RCC 7860 (cell line): ENCODE data around the gene TEC.
"Not testable (repeated sequence)": the region's sequence is repeated elsewhere in the genome, so short reads cannot be mapped to it uniquely, and the experiment has no call there.

Source experiments
- DNase-seq: peaks from one replicate; pipeline ENCODE4 v3.0.0-alpha.2; 2015; ENCODE audit warnings: low spot score
- FAIRE-seq: peaks from 2 replicates; lab custom pipeline; 2012; peaks lifted over from hg19 to GRCh38; lab: Jason Lieb, UNC

The TEC gene

DNA sequence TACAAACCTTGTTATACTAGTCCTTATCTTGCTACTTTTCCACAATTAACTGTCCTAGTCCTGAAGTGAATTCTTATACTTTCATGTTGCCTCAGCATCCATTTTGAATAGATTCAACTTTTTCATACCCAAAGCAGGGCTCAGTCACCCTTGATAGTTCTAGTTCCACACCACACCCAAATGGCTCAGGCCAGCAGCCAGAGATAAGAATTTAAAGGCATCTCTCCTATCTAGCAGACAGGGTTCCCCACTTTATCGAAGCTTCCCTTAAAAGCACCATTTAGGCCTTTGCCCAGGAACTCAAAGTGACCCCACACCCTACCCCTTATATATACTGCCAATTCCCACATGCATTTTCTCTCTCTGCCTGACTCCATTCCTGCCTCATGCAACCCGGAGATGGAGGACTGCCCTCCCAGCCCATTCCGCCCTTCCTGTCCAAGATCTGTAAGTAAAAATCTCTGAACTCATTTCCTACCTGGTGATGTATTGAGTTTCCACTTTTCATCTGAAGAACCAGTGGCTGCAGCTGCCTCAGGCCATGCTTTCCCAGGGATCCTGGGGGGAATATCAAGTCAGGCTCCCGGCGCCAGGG lies 71.9 kb downstream of the TEC start:
- DNase-seq (no peak), FAIRE-seq (no peak)

DNA sequence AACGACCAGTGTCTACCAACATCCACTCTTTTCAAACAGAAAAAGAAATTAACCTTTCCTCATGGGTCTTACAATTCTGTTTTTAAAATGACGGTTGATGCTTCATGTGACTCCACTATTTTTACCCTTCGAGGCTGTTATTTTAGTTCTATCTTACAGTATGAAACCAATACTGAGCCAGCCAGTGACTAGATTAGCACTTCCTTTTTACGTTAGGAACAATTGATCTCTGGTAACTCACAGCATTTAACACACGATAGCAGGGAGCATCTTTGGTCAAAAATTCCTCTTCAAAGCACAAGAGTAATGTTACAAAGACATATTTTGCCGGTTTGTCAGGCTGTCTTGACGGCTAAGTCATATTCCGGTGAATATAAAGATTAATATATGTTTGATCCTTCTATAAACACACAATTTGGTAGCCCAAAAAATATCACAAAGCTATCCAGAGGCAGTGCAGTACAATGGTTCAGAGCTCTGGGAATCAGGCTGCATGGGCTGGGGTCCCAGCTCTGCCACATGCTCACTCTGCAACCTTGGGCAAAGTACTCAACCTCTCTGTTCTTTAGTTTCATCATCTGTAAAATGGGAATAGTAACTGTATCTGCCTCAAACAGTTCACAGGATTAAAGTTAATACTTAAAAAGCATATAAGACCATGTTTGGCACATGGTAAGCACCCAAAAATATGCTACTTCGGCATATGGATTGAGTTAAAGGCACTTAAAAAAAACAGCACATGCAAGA lies 72.7 kb downstream of the TEC start:
- FAIRE-seq: no peak
- no peak for DNase-seq

DNA sequence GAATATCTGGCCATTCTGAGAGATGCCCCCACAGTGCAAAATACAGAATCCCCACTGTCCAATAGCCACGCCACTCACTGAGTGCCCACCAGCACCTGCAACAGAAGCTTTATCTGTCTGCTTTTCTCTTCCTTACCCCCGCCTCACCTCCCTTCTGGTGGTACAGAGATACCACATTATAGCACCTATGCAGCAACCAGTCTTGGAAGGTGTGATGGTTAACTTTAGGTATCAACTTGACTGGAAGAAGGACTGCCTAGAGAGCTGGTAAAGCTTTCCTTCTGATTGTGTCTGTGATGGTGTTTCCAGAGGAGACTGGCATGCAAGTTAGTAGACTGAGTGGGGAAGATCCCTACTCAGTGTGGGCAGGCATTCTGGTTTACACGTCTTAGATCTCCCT lies 73.8 kb downstream of the TEC start:
- DNase-seq (no peak), FAIRE-seq (no peak)

DNA sequence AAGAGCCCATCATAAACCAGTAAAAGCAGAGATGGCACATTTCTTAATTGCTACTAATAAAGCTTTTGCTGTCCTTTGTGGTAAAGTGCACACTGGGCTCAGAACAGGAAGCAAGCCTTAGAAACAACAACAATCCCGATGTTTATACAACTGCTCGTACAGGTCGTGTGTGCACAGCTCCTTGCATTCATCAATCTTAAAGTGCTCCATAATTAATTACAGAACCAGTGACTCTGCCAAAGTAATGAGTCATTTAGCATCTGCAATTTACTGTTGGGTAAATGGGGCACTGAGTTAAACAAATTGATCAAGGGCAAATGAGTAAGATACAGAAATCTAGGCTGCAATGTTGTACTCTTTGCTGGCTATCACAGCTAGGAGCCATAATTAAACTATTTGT lies 74.3 kb downstream of the TEC start:
- DNase-seq (no peak), FAIRE-seq (no peak)

DNA sequence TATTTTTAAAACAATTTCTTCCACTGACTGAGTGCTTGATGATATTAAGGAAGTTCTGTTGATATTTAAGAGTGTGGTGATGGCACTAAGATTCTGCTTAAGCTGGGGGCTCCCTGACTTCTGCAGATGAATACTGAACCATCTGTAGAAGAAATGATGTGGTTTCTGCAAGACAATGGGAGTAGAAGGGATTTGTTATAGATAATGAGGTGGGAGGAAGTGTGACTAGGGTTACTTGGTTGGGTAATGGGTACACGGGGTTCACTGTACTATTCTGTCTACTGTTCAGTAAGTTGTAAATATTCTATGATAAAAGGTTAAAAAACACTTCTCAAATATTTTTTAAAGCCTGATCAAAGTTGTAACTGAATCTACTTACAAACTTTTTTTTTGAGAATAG lies 74.7 kb downstream of the TEC start:
- no peak for FAIRE-seq
- DNase-seq: no peak

DNA sequence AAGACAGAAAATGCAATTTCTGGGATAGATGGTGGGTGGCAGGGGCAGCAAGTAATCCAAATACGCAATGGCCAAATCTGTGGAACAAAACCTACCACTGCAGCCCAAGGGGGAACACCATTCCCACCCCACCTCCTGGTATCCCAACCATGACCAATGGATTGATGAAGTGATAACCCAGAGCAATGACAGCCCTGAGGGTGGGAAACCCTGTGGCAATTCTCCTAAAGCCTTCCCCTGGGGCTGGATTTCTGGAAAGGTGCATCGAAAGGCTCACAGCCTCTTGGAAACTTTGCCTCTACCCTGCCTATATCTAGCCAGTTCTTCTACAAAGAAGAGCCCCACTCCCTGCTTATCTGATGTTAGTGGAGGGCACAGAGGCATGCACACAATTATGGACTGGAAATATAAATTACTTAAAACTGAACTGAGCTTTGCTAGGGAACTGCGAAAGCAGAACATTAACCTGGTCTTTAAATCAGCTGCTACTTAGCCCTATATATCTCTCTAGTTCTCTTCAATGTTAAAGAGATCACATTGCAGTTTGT lies 75.6 kb downstream of the TEC start:
- FAIRE-seq (no peak), DNase-seq (no peak)

DNA sequence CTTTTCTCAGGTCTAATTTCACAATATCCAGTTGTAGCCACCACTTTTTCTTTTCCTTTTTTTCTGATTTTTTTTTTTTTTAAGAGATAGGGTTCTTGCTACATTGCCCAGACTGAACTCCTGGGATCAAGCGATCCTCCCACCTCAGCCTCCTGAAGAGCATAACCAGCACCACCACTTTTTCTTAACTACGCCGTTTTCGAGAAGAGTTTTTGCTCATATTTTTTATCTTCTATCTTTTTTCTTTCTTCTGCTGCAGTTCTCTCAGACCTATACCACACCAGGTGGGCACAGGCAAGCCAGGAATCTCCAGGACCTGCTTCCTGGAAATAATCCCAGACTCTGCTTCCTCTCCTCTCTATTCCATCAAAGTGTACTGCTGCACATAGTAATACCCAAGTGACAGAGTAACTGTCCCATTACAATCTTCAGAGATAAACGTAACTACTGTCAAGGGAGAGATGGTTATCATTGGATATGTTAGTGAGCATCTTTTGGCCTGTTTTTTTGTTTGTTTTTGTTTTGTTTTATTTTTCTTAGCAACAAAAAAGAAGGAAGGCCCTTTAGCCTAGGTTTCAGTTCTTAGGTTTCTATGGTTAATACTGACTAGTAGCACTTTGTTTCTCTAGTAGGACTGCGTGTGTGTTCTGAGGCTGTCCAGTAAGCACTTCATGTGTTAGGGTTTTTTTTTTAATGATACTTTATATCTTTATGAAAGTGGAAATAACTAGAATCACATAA lies 76.4 kb downstream of the TEC start:
- DNase-seq: no peak
- FAIRE-seq: no peak

DNA sequence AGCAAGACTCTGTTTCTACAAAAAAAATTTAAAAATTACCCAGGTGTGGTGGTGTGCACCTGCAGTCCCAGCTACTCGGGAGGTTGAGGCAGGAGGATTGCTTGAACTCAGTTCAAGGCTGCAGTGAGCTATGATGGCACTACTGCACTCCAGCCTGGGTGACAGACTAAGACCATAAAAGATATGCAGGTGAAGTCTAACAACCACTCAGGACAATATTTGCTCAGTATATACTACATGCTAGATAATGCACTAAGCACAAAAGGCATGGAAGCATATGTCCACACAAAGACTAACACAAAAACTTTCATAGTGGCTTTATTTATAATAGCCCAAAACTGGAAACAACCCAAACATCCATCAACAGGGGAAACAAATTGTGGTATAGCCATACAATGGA lies 77.9 kb downstream of the TEC start:
- FAIRE-seq: no peak

DNA sequence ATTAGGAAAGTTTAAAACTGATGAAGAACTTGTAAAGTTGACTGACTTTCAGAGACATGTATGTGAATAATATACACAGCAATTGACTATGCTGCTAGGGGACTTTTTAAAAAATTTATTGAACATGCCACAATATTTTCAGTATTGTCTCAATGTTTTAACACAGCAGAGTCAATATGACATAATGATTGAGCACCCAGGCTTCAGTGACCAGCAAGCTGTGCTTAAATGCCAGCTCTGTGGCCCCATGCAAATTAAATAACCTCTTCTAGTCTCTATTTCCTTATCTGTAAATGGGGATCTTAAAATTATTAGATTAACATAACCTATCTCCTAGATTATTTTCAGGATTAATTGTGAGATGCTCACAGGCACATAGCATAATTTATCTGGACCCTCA lies 78.8 kb downstream of the TEC start:
- no peak for FAIRE-seq
- no peak for DNase-seq

More for the DNA sequence above, 77.9 kb downstream of the TEC start:
- DNase-seq: no peak

DNA sequence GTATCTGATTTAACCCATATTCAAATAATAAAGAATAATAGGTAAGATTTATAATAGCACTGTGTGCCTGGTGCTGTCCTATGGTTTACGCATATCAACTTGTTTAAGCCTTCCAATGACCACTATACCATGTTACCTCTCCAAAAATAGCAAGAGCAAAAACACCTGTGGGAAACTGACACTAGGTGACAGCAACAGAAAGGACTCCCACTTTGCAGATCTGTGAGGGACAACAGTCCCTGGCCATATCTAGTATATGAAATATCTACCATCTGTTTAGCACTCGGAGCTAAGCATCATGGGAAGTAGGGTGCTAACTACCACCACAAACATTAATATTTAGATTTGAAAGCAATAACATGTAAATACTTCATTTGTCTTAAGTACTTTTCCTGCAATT lies 79.9 kb downstream of the TEC start:
- DNase-seq: no peak
- FAIRE-seq: no peak

DNA sequence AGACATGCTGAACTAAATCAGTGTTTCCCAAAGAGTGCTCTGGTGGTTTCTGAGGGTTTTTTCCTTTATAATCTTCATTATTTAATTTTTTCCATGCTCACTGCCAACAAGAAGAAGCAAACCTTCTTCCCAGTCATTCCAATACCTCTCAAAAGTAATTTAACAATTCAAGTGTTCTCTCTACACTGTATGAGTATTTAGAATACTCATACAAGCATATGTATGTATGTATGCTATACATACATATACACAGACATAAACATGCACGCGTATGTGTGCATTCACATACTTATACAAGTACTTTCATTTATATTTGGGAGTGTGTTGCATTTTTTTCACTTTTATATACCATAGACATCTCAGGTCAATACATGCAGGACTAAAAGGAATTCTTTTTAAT lies 81.2 kb downstream of the TEC start:
- DNase-seq (no peak), FAIRE-seq (no peak)

DNA sequence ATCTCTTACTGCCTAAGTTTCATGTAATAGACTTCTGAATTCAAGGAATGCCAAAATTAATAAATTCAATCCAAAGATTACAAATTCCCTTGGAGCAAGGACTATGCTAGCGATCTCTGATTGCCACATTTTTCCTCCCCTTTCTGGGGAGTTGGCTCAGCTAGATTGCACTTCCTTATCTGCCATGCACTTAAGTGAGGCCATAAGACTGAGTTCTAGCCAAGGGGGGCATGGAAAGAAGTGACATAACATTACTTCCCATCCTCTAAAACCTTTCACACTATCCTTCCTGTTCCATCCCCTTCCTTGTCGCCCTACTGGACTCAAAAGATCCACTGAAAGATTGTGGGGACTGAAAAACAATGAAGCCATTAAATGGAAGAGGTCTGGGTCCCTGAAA lies 81.8 kb downstream of the TEC start:
- FAIRE-seq (no peak), DNase-seq (no peak)

DNA sequence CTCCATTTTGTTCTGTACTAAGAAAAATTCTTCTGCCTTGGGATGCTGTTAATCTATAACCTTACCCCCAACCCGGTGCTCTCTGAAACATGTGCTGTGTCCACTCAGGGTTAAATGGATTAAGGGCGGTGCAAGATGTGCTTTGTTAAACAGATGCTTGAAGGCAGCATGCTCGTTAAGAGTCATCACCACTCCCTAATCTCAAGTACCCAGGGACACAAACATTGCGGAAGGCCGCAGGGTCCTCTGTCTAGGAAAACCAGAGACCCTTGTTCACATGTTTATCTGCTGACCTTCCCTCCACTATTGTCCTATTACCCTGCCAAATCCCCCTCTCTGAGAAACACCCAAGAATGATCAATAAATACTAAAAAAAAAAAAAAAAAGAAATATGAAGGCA lies 82.6 kb downstream of the TEC start:
- DNase-seq, FAIRE-seq: not testable (repeated sequence)

DNA sequence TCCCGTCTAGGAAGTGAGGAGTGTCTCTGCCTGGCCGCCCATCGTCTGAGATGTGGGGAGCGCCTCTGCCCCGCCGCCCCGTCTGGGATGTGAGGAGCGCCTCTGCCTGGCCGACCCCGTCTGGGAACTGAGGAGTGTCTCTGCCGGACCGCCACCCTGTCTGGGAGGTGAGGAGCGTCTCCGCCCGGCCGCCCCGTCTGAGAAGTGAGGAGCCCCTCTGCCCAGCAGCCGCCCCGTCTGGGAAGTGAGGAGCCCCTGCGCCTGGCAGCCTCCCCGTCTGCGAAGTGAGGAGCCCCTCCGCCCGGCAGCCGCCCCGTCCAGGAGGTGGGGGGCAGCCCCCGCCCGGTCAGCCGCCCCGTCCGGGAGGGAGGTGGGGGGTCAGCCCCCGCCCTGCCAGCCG lies 83.2 kb downstream of the TEC start:
- FAIRE-seq, DNase-seq: not testable (repeated sequence)

DNA sequence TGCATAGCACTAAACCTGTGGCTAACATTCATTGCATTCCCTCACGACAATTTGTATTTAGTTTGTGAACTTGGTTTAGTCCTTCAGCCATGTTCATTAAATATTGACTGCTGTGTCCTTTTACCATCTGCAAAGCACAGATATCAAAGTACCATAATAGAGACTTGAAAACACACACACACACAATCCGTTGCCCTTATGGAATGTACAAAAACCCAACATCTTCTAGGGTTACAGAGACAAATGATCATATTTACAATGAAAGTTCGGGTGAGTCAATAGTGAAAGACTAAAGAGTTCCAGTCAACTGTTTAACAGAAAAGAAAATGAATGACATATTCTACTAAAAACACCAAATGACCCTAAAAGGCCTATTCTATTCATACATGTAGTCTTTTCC lies 84.8 kb downstream of the TEC start:
- DNase-seq (no peak), FAIRE-seq (no peak)

DNA sequence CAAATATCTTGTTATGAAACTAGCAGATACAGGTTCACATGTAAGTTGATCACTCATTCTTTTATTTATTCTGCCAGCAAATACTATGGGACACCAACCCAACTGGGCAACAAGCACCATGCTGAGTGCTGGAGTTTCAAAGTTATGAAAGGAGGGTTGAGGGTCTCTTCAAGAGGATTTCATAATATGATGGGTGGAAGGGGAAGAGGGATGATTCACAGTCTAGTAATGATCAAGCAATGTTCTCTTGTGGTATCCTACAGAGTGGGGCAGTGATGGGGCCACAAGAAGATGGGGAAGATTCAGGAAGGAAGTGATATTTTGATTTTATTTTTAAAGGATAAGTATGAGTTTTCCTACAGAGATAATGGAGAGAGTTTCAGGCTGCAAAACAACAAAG lies 89.4 kb downstream of the TEC start:
- FAIRE-seq (no peak), DNase-seq (no peak)

DNA sequence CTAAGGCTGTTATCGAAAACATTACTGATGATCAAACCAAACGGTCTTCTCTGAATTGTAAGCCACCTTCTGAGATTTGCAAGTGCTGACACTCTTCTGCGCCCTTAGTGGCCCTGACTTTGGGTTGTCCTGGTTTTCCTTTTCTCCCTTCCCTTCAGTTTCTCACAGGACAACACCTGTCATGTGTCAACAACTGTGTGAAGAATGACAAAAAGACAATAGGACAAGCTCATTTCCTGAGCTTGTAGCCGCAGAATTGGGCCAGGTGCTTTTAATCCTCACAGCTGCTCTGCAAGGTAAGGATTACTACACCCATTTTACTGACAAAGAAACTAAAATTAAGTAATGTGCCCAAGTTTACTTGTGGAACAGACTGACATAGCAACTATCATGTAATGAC lies 90.7 kb downstream of the TEC start:
- FAIRE-seq: no peak
- no peak for DNase-seq

DNA sequence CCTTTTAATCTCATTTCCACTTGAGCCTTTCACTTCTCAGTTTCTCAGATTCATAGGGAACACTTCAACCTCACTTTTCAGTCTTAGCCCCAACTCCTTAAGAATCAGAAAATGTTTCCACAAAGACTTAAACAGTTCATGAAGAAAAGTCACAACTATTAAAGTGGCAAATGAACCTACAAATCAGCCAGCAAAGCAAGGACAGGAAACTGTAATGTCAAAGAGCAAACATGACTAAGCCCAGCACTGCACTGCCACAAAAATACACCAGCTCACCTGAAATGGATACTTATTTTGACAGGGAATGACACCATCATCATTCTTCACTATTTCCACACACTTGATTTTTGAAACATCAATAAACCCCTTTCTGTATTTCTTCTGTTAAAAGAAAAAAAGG lies 93.8 kb downstream of the TEC start:
- FAIRE-seq: peak; percentile 79
- DNase-seq: peak; percentile 25

DNA sequence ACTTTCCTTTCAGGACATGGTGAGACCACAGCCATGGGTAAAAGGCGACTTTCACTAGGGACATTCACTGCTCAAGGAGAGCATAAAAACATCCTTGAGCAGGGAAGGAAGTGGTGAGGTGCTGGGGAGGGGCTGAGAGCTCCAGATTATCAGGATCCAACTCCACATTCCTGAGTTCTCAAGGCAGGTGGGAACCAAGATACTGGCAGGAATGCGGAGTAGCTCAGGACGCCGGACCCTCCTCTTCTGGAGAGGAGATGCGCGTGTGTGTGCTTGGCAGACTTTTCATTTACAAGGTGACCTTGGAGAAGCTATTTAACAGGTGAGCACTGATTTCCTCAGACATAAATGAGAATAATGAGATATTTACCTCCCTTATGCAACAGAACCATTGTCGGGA lies 94.3 kb downstream of the TEC start:
- FAIRE-seq: no peak
- no peak for DNase-seq

DNA sequence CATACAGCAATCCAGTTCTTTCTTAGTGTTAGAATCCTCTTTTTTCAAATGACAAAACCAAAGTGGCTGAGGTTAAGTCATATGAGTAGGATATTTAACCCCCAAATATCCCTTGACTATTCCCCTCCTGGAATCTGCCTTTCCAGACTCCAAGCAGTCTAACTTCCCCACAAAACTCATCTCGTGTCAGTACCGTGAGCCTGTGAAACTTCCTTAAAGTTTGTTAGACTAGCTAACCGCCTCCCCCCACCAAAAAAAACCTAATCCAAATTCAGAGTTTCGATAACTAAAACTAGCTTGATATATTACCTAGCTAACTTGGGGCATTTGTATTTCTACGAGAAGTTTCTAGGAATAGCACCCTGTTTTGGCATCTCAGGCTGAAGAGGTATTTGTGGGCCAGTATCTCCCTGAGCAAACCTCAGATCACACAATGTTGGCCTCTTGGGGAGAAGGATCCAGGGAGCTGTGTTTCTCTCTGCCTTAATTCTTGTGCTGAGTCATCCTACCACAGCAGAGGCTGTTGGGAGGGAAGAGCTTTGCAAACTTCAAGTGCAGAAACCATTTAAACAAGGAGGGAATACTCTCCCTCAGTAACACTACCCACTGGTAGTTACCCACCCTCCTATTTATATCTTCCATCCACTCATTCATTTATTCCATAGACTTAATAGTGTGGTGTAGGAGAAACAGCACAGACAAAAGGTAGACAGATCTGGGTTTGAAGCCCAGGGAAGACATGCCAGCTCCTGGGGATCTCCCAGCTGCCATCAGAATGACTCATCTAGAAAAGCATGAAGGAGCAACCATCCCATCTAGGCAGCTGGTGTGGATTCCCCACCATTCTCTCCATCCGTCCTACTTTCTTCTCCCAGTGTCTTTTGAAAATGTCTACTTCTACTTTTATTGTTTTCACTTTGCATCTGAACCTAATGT lies 96.3 kb downstream of the TEC start:
- peak; percentile 90 for FAIRE-seq
- peak; percentile 85 for DNase-seq

DNA sequence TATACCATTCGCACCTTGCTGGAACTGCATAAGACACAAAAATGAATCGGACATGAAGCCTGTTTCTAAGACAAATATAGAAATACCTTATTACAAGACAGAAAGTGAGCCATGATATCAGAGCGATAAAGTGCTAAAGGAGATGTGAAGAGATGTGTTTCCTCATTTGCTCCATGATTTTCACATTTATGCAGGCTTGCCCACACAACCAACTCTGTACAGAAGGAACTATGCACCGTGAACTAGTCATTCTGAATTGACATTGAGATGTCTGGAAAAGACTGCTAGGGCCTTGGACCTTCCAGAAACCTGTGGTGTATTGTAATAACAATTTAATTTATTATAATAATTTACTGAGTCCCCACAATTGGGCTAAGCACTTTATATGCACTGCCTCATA lies 97.0 kb downstream of the TEC start:
- FAIRE-seq: no peak

More for the DNA sequence above, 97.0 kb downstream of the TEC start:
- DNase-seq: no peak
